SK-N-SH (cell line): ENCODE results near the gene MCRS1. TPM values are rescaled to one million over a fixed set of nuclear protein-coding genes. Genes with fewer than 3 reads are reported as not detected.

ENCODE experiments used
- CTCF ChIA-PET: fragments of 300-600, 350-600 bp; formaldehyde crosslinking; extraction: SDS; loops from one replicate; lab custom pipeline; 2021; lab: Yijun Ruan, JAX
- POLR2A ChIA-PET: fragments of 350-600 bp; sonication (Branson Sonifier 250); formaldehyde crosslinking; extraction: SDS; loops from one replicate; lab custom pipeline; 2020; ENCODE audit warnings: antibody characterized with exemption, inconsistent platforms; lab: Yijun Ruan, JAX
- DNase-seq: peaks from one replicate; pipeline ENCODE4 v3.0.0; 2012
- H2AFZ ChIP-seq: fragments of 200-600 bp; sonication (generic); 2 replicates; pipeline ENCODE4 v1.8.1; 2016; ENCODE audit warnings: antibody characterized with exemption, mild to moderate bottlenecking, low read depth
- H3F3A ChIP-seq: fragments of 200-600 bp; sonication (generic); replicated peaks from 2 replicates; pipeline ENCODE3; 2016; ENCODE audit warnings: antibody characterized with exemption, mild to moderate bottlenecking; ENCODE audit not compliant: insufficient read depth
- H3K27ac ChIP-seq, 2 experiments: fragments of 200-500 bp in 1 of 2; fragments of 200-600 bp in 1 of 2; sonication (Bioruptor generic) in 1 of 2; sonication (generic), shearing (Covaris generic) in 1 of 2; 2 replicates each; pipeline versions ENCODE4 v1.5.1 to v1.6.1; 2014 to 2016; ENCODE audit warnings: low read depth in 2 of 2, inconsistent platforms in 1 of 2, low read length in 1 of 2, mild to moderate bottlenecking in 1 of 2, mixed read lengths in 1 of 2
- H3K27me3 ChIP-seq: fragments of 200-600 bp; sonication (generic), shearing (Covaris generic); 2 replicates; pipeline ENCODE4 v1.6.1; 2016; ENCODE audit warnings: mixed run types; ENCODE audit not compliant: insufficient read depth
- H3K36me3 ChIP-seq, 2 experiments: fragments of 200-500 bp in 1 of 2; fragments of 200-600 bp in 1 of 2; sonication (Bioruptor generic) in 1 of 2; sonication (generic) in 1 of 2; replicated peaks in 1 of 2; 2 replicates each; pipeline versions ENCODE3 to v1.5.1; 2014 to 2016; ENCODE audit warnings: low read length in 1 of 2, mild to moderate bottlenecking in 1 of 2; ENCODE audit not compliant: insufficient read depth in 2 of 2, control insufficient read depth in 1 of 2
- H3K4me1 ChIP-seq, 2 experiments: fragments of 200-500 bp in 1 of 2; fragments of 200-600 bp in 1 of 2; sonication (Bioruptor generic) in 1 of 2; sonication (generic), shearing (Covaris generic) in 1 of 2; 2 replicates each; pipeline versions ENCODE4 v1.5.1 to v1.6.1; 2014 to 2016; ENCODE audit warnings: low read depth in 1 of 2, low read length in 1 of 2, mixed run types in 1 of 2; ENCODE audit not compliant: insufficient read depth in 2 of 2, control insufficient read depth in 1 of 2
- H3K4me2 ChIP-seq: fragments of 200-600 bp; sonication (generic), shearing (Covaris generic); 2 replicates; pipeline ENCODE4 v1.6.1; 2017; ENCODE audit warnings: mixed run types
- H3K4me3 ChIP-seq, 2 experiments: fragments of 200-500 bp in 1 of 2; fragments of 200-600 bp in 1 of 2; sonication (Bioruptor generic) in 1 of 2; sonication (generic), shearing (Covaris generic) in 1 of 2; 2 replicates each; pipeline versions ENCODE4 v1.5.1 to v1.8.1; 2014 to 2016; ENCODE audit warnings: low read depth in 2 of 2, inconsistent platforms in 1 of 2, low read length in 1 of 2, mild to moderate bottlenecking in 1 of 2, mixed read lengths in 1 of 2, moderate library complexity in 1 of 2
- H3K79me2 ChIP-seq: fragments of 200-600 bp; sonication (generic); 2 replicates; pipeline ENCODE4 v1.8.1; 2017; ENCODE audit warnings: mild to moderate bottlenecking; ENCODE audit not compliant: insufficient read depth
- H3K9ac ChIP-seq: fragments of 200-600 bp; sonication (generic); 2 replicates; pipeline ENCODE4 v1.6.1; 2017; ENCODE audit warnings: mixed run types
- H3K9me2 ChIP-seq: fragments of 200-600 bp; sonication (generic); 2 replicates; pipeline ENCODE4 v1.6.1; 2017; ENCODE audit warnings: mixed run types
- H3K9me3 ChIP-seq: fragments of 200-600 bp; sonication (generic); 2 replicates; pipeline ENCODE4 v1.6.1; 2017; ENCODE audit warnings: mixed run types, mild to moderate bottlenecking, moderate library complexity
- H4K20me1 ChIP-seq: fragments of 200-600 bp; sonication (generic); 2 replicates; pipeline ENCODE4 v1.6.1; 2017; ENCODE audit warnings: mild to moderate bottlenecking, mixed run types; ENCODE audit not compliant: insufficient read depth
- CHD2 ChIP-seq: fragments of 150-350 bp; IDR thresholded peaks from 2 replicates; pipeline ENCODE4 v1.6.1; 2018; ENCODE audit warnings: low read length; ENCODE audit not compliant: partially characterized antibody
- ELF1 ChIP-seq: IDR thresholded peaks from 2 replicates; pipeline ENCODE4 v1.4.0; 2012
- EZH2phosphoT487 ChIP-seq: fragments of 200-600 bp; sonication (generic); IDR thresholded peaks from 2 replicates; pipeline ENCODE4 v1.6.1; 2017; ENCODE audit warnings: low read depth, mixed run types, mild to moderate bottlenecking, antibody characterized with exemption, moderate library complexity, borderline replicate concordance
- FOSL2 ChIP-seq: IDR thresholded peaks from 2 replicates; pipeline ENCODE4 v1.4.0; 2012; ENCODE audit warnings: low read depth, mild to moderate bottlenecking, moderate library complexity, borderline replicate concordance
- FOXJ3 ChIP-seq: sonication (generic); formaldehyde crosslinking; IDR thresholded peaks from 2 replicates; pipeline ENCODE4 v1.5.1; 2020; ENCODE audit warnings: mild to moderate bottlenecking, missing genetic modification reagents
- FOXM1 ChIP-seq: IDR thresholded peaks from 2 replicates; pipeline ENCODE4 v1.4.0; 2012; ENCODE audit warnings: low read depth, mild to moderate bottlenecking
- GABPA ChIP-seq: IDR thresholded peaks from 2 replicates; pipeline ENCODE4 v1.4.0; 2012; ENCODE audit warnings: low read depth, mild to moderate bottlenecking
- JUND ChIP-seq: IDR thresholded peaks from 2 replicates; pipeline ENCODE4 v1.4.0; 2012
- NRF1 ChIP-seq: IDR thresholded peaks from 2 replicates; pipeline ENCODE4 v1.6.1; 2012; ENCODE audit warnings: low read depth, mild to moderate bottlenecking, low read length
- RAD21 ChIP-seq: IDR thresholded peaks from 2 replicates; pipeline ENCODE4 v1.6.1; 2012; ENCODE audit warnings: mild to moderate bottlenecking, low read length
- REST ChIP-seq: IDR thresholded peaks from 2 replicates; pipeline ENCODE4 v1.6.1; 2012; ENCODE audit warnings: mild to moderate bottlenecking, low read depth, low read length, moderate library complexity
- SMC3 ChIP-seq: IDR thresholded peaks from 2 replicates; pipeline ENCODE4 v1.6.1; 2012; ENCODE audit warnings: low read depth, low read length, improper control_type of control experiment
- TAF1 ChIP-seq: IDR thresholded peaks from 2 replicates; pipeline ENCODE4 v1.6.1; 2012; ENCODE audit warnings: low read depth, mild to moderate bottlenecking, low read length, moderate library complexity, borderline replicate concordance
- TCF12 ChIP-seq: IDR thresholded peaks from 2 replicates; pipeline ENCODE4 v1.4.0; 2012
- TEAD4 ChIP-seq: IDR thresholded peaks from 2 replicates; pipeline ENCODE4 v1.4.0; 2012; ENCODE audit warnings: mild to moderate bottlenecking, borderline replicate concordance; ENCODE audit not compliant: insufficient read depth
- YY1 ChIP-seq: IDR thresholded peaks from 2 replicates; pipeline ENCODE4 v1.4.0; 2012; ENCODE audit warnings: low read depth, mild to moderate bottlenecking
- WGBS: methylation state at CpG from one replicate; pipeline ENCODE4 v1.1.6; 2017; ENCODE audit warnings: low lambda C conversion rate; 5-methylcytosine and 5-hydroxymethylcytosine counted together
- polyA plus RNA-seq, 3 experiments: library from polyadenylated mRNA; depleted of rRNA; stranded (reverse); fragments of >200 nt; gene quantifications; 2 replicates each; pipeline ENCODE4 v1.2.3, GENCODE V29; 2012
- TF ChIP-seq, protein P1 (sequence below): IDR thresholded peaks from 2 replicates; pipeline ENCODE4 v1.4.0; 2012; ENCODE audit warnings: low read depth, borderline replicate concordance

The MCRS1 gene
- polyA plus RNA-seq, 1 of the 3 experiments (the other 2 are of a cell fraction): 107 TPM

DNA sequence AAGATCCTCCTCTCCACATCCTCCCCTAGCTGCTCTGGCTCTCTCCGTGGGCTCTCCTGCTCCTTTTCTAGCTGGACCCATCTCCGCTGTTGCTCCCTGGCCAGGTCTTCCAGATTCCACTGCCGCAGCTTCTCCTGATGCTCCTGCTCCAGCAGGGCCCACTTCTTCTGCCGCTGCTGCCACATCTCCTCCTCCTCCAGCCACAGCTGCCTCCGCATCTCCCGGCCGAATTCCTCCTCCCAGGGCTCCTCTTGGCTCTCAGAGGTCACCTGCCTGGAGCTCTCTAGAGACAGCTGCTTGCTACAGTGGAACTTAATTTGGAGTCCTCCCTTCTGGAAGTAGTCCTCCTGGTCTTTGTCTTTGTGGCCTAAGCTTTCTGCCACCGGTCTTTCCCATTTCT, 32.0 kb upstream of the MCRS1 start:
- Histone ChIP-seq H3K9me2 (no peaks in the 10 kb centered on the region), H3F3A (no peaks in the 10 kb centered on the region), H4K20me1 (no peaks in the 10 kb centered on the region), H3K9ac (no peak overlapping the region), H3K27me3 (no peaks in the 10 kb centered on the region), H2AFZ (no peak overlapping the region), H3K27ac (no peak overlapping the region), H3K4me2 (no peak overlapping the region), H3K4me1 (peaks cover 0 to 2% of the 10 kb centered on the region in 2 experiments; a peak in 1 of 4 replicates), H3K9me3 (no peaks in the 10 kb centered on the region), H3K79me2 (no peaks in the 10 kb centered on the region), H3K36me3 (peaks cover 4% of the 10 kb centered on the region in 2 experiments), H3K4me3 (no peak overlapping the region)
- POLR2A ChIA-PET: no interaction called here
- CTCF ChIA-PET: interaction anchor here (1.0 to 2.2 kb wide), 4 partner anchors 12 to 36 kb away, joined by 3 to 8 read pairs (median 4); partner anchors contain the start of gene PRPF40B
- TF ChIP-seq RAD21: no peak
- TF ChIP-seq REST: no peak
- no peak for TF ChIP-seq GABPA
- no peak for TF ChIP-seq FOXJ3 (CRISPR knock-in tag)
- no peak for TF ChIP-seq TEAD4
- no peak for TF ChIP-seq EZH2phosphoT487
- no peak for TF ChIP-seq SMC3
- no peak for TF ChIP-seq FOXM1
- no peak for TF ChIP-seq FOSL2
- no peak for TF ChIP-seq YY1
- no peak for TF ChIP-seq NRF1
- TF ChIP-seq TAF1: no peak
- TF ChIP-seq, protein P1, sequence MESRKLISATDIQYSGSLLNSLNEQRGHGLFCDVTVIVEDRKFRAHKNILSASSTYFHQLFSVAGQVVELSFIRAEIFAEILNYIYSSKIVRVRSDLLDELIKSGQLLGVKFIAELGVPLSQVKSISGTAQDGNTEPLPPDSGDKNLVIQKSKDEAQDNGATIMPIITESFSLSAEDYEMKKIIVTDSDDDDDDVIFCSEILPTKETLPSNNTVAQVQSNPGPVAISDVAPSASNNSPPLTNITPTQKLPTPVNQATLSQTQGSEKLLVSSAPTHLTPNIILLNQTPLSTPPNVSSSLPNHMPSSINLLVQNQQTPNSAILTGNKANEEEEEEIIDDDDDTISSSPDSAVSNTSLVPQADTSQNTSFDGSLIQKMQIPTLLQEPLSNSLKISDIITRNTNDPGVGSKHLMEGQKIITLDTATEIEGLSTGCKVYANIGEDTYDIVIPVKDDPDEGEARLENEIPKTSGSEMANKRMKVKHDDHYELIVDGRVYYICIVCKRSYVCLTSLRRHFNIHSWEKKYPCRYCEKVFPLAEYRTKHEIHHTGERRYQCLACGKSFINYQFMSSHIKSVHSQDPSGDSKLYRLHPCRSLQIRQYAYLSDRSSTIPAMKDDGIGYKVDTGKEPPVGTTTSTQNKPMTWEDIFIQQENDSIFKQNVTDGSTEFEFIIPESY: no peak
- no peak for TF ChIP-seq JUND
- no peak for TF ChIP-seq CHD2
- no peak for TF ChIP-seq ELF1
- TF ChIP-seq TCF12: no peak
- DNase-seq: no peak
- WGBS: 98% methylated on average over 8 of the region's 8 CpGs
